ENCODE results near the gene MYMX.

Gene MYMX

DNA sequence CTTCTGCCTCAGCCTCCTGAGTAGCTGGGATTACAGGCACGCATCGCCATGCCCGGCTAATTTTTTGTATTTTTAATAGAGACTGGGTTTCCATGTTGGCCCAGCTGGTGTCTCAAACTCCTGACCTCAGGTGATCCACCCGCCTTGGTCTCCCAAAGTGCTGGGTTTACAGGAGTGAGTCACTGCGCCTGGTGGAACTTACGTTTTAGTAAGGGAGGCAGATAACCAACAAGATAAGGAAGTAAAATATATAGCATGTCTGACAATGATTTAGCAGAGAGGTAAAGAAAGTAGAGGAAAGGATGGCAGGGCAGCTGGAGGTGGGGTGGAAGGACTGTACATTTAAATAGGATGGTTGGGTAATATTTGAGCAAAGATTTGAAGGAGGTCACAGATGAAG, 12.8 kb upstream of the MYMX start:
- peak; percentile 66 for DNase-seq (ENCODE audit: low read depth)
- no peak overlapping the region for H3K4me3 ChIP-seq (ENCODE audit: low read depth, low read length)
- TF ChIP-seq POLR2A (IDR thresholded peaks at IDR 0.05; ENCODE audit: extremely low read depth, insufficient read length) (no peak), MYC (IDR thresholded peaks at IDR 0.05; ENCODE audit: low read depth, low read length) (no peak)
- TF ChIP-seq, protein P1, sequence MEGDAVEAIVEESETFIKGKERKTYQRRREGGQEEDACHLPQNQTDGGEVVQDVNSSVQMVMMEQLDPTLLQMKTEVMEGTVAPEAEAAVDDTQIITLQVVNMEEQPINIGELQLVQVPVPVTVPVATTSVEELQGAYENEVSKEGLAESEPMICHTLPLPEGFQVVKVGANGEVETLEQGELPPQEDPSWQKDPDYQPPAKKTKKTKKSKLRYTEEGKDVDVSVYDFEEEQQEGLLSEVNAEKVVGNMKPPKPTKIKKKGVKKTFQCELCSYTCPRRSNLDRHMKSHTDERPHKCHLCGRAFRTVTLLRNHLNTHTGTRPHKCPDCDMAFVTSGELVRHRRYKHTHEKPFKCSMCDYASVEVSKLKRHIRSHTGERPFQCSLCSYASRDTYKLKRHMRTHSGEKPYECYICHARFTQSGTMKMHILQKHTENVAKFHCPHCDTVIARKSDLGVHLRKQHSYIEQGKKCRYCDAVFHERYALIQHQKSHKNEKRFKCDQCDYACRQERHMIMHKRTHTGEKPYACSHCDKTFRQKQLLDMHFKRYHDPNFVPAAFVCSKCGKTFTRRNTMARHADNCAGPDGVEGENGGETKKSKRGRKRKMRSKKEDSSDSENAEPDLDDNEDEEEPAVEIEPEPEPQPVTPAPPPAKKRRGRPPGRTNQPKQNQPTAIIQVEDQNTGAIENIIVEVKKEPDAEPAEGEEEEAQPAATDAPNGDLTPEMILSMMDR (IDR thresholded peaks at IDR 0.05; ENCODE audit: low read depth, low read length), result no peak
- TF ChIP-seq, protein P2, sequence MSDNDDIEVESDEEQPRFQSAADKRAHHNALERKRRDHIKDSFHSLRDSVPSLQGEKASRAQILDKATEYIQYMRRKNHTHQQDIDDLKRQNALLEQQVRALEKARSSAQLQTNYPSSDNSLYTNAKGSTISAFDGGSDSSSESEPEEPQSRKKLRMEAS (IDR thresholded peaks at IDR 0.05; ENCODE audit: low read depth, low read length), result no peak

DNA sequence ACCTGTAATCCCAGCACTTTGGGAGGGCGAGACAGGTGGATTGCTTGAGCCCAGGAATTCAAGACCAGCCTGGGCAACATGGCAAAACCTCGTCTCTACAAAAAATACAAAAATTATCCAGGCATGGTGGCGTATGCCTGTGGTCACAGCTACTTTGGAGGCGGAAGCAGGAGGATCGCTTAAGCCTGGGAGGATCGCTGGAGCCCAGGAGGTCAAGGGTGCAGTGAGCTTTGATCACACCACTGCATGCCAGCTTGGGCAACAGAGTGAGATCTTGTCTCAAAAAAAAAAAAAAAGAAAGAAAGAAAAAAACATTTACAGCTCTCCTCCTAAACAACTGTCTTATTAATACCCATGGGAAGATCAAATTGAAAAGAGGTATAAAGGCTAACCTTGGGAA, 8.8 kb upstream of the MYMX start:
- DNase-seq (ENCODE audit: low read depth), result no peak
- TF ChIP-seq, protein P1 (IDR thresholded peaks at IDR 0.05; ENCODE audit: low read depth, low read length), result no peak
- TF ChIP-seq, protein P2 (IDR thresholded peaks at IDR 0.05; ENCODE audit: low read depth, low read length), result no peak
- TF ChIP-seq POLR2A (IDR thresholded peaks at IDR 0.05; ENCODE audit: extremely low read depth, insufficient read length), result no peak
- no peak for TF ChIP-seq MYC (IDR thresholded peaks at IDR 0.05; ENCODE audit: low read depth, low read length)
- H3K4me3 ChIP-seq (ENCODE audit: low read depth, low read length), result no peak overlapping the region

DNA sequence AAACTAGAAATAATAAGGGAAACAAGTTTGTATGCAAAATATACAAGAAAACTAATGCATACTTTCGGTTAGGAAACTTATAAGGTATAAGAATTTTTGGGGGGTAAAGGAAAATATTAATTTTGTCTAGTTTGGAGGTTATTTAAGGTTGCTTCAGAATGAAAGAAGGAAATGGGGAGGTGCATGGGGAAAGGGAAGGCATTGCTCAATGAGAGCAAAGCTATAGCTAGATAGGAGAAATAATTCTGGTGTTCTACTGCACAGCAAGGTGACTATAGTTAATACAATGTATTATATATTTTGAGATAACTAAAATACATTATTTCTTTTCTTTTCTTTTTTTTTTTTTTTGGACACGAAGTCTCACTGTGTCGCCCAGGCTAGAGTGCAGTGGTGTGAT, 5.4 kb upstream of the MYMX start:
- H3K4me3 ChIP-seq (ENCODE audit: low read depth, low read length), result no peak overlapping the region
- peak; percentile 72 for DNase-seq (ENCODE audit: low read depth)
- TF ChIP-seq, protein P2 (IDR thresholded peaks at IDR 0.05; ENCODE audit: low read depth, low read length), result no peak
- TF ChIP-seq POLR2A (IDR thresholded peaks at IDR 0.05; ENCODE audit: extremely low read depth, insufficient read length), result no peak
- TF ChIP-seq, protein P1 (IDR thresholded peaks at IDR 0.05; ENCODE audit: low read depth, low read length), result no peak
- TF ChIP-seq MYC (IDR thresholded peaks at IDR 0.05; ENCODE audit: low read depth, low read length), result no peak

DNA sequence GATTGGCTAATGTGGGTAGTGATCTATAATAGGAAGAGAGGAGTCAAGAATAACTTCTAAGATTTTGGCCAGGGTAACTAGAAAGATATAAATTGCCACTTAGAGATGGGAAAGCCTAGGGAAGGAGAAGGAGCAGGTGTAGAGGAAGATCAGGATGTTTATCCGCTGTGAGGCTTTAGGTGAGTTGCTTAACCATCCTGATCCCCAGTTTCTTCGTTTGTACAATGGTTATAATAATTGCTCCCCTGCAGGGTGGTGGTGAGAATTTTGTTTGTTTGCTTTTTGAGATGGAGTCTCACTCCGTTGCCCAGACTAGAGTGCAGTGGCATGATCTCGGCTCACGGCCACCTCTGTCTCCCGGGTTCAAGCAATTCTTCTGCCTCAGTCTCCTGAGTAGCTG, 2.4 kb upstream of the MYMX start:
- no peak for DNase-seq (ENCODE audit: low read depth)
- H3K4me3 ChIP-seq (ENCODE audit: low read depth, low read length), result no peak overlapping the region
- TF ChIP-seq, protein P1 (IDR thresholded peaks at IDR 0.05; ENCODE audit: low read depth, low read length), result no peak
- TF ChIP-seq MYC (IDR thresholded peaks at IDR 0.05; ENCODE audit: low read depth, low read length) (no peak), POLR2A (IDR thresholded peaks at IDR 0.05; ENCODE audit: extremely low read depth, insufficient read length) (no peak)
- TF ChIP-seq, protein P2 (IDR thresholded peaks at IDR 0.05; ENCODE audit: low read depth, low read length), result no peak

DNA sequence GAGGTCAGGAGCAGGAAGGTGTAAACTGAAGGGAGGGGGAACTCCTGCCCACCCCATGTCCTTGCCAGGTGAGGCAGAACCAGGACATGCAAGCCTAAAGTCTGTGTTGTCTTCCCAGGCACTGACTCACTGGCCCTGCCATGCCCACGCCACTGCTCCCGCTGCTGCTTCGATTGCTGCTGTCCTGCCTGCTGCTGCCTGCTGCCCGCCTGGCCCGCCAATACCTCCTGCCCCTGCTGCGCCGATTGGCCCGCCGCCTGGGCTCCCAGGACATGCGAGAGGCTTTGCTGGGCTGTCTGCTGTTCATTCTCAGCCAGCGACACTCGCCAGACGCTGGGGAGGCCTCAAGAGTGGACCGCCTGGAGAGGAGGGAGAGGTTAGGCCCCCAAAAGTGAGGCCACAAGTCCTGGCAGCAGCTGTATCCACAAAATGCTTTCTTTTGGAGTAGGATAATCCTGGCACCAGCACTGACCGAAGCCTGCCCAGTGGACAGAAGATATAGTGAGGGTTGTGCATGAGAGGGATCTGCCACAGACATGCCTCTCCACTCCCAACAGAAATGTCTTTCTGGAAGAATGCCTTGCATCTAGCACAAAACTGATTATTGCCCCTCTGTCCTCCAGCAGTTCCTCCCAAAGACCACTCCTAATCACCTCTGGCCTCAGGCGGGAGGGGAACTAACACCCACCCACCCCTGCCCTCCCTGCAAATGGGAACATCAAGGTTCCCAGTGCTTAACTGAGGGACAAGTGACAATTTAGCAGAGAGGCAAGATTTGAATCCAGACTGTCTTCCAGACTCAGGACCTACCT, 812 bp downstream of the MYMX start:
- no peak overlapping the region for H3K4me3 ChIP-seq (ENCODE audit: low read depth, low read length)
- TF ChIP-seq, protein P2 (IDR thresholded peaks at IDR 0.05; ENCODE audit: low read depth, low read length), result no peak
- TF ChIP-seq MYC (IDR thresholded peaks at IDR 0.05; ENCODE audit: low read depth, low read length) (no peak), POLR2A (IDR thresholded peaks at IDR 0.05; ENCODE audit: extremely low read depth, insufficient read length) (no peak)
- TF ChIP-seq, protein P1 (IDR thresholded peaks at IDR 0.05; ENCODE audit: low read depth, low read length), result no peak
- no peak for DNase-seq (ENCODE audit: low read depth)

Data from NB4 (cell line).